WTC11 (cell line): ENCODE results near the gene LCAT. TPM values are rescaled to one million over a fixed set of nuclear protein-coding genes. Genes with fewer than 3 reads are reported as not detected.

Experiments used
- ATAC-seq: fragments of 200-7000 bp; cut with Tn5 transposase; 2 replicates; pipeline ENCODE4 v1.10.0; 2021; ENCODE audit warnings: mild to moderate bottlenecking, moderate library complexity
- CTCF ChIA-PET: fragments of 300-600 bp; sonication (Branson Sonifier 250); formaldehyde crosslinking; loops from one replicate; lab custom pipeline; 2021; ENCODE audit warnings: antibody characterized with exemption; lab: Charles Lee
- POLR2A ChIA-PET: fragments of 350-600 bp; sonication (Branson Sonifier 250); formaldehyde crosslinking; loops from one replicate; lab custom pipeline; 2021; ENCODE audit warnings: antibody characterized with exemption; lab: Charles Lee
- DNase-seq: peaks from one replicate; pipeline ENCODE4 v3.0.0; 2021; ENCODE audit warnings: low spot score
- H3K27ac Mint-ChIP-seq: 2 replicates; pipeline ENCODE4 v1.8.0; 2021; ENCODE audit warnings: mixed read lengths
- H3K27me3 Mint-ChIP-seq: 2 replicates; pipeline ENCODE4 v1.8.0; 2021; ENCODE audit warnings: low read depth, mild to moderate bottlenecking, moderate library complexity, mixed read lengths
- H3K36me3 Mint-ChIP-seq: 2 replicates; pipeline ENCODE4 v1.8.0; 2021; ENCODE audit warnings: mixed read lengths
- H3K4me1 Mint-ChIP-seq: 2 replicates; pipeline ENCODE4 v1.8.0; 2022; ENCODE audit warnings: mixed read lengths
- H3K4me3 Mint-ChIP-seq: 2 replicates; pipeline ENCODE4 v1.8.0; 2021; ENCODE audit warnings: mild to moderate bottlenecking, moderate library complexity, mixed read lengths
- H3K9me3 Mint-ChIP-seq: 2 replicates; pipeline ENCODE4 v1.8.0; 2021; ENCODE audit warnings: mixed read lengths
- ELF4 ChIP-seq: sonication (generic); formaldehyde crosslinking; IDR thresholded peaks from 2 replicates; pipeline ENCODE4 v1.8.1; 2022; ENCODE audit warnings: low read depth, mild to moderate bottlenecking, moderate library complexity, missing genetic modification reagents
- EMX1 ChIP-seq: fragments of 250-450 bp; sonication (Bioruptor Pico); IDR thresholded peaks from 2 replicates; pipeline ENCODE4 v1.8.0; 2021; ENCODE audit warnings: mild to moderate bottlenecking
- ETV6 ChIP-seq: sonication (generic); formaldehyde crosslinking; IDR thresholded peaks from 2 replicates; pipeline ENCODE4 v1.8.1; 2022; ENCODE audit warnings: mild to moderate bottlenecking, missing genetic modification reagents
- FOXJ3 ChIP-seq: sonication (generic); formaldehyde crosslinking; IDR thresholded peaks from 2 replicates; pipeline ENCODE4 v1.9.0; 2021; ENCODE audit warnings: missing genetic modification reagents, mild to moderate bottlenecking, borderline replicate concordance
- FOXK1 ChIP-seq: sonication (generic); formaldehyde crosslinking; IDR thresholded peaks from 2 replicates; pipeline ENCODE4 v1.8.0; 2022; ENCODE audit warnings: mild to moderate bottlenecking, moderate library complexity, missing genetic modification reagents
- IRF2 ChIP-seq: sonication (generic); formaldehyde crosslinking; IDR thresholded peaks from 2 replicates; pipeline ENCODE4 v1.8.0; 2022; ENCODE audit warnings: low read depth, missing genetic modification reagents, borderline replicate concordance
- NR3C1 ChIP-seq: sonication (generic); formaldehyde crosslinking; conservative IDR thresholded peaks from 2 replicates; pipeline ENCODE4 v1.8.1; 2023; ENCODE audit warnings: low read depth, mild to moderate bottlenecking, missing genetic modification reagents
- SMAD3 ChIP-seq: sonication (generic); formaldehyde crosslinking; IDR thresholded peaks from 2 replicates; pipeline ENCODE4 v1.8.0; 2022; ENCODE audit warnings: missing genetic modification reagents, mild to moderate bottlenecking, borderline replicate concordance
- TEAD4 ChIP-seq: sonication (generic); formaldehyde crosslinking; IDR thresholded peaks from 2 replicates; pipeline ENCODE4 v1.8.0; 2022; ENCODE audit warnings: mild to moderate bottlenecking, missing genetic modification reagents
- ZNF138 ChIP-seq: sonication (generic); formaldehyde crosslinking; conservative IDR thresholded peaks from 2 replicates; pipeline ENCODE4 v1.8.1; 2022; ENCODE audit warnings: mild to moderate bottlenecking, moderate library complexity, missing genetic modification reagents
- ZNF396 ChIP-seq: fragments of 250-450 bp; sonication (Bioruptor Pico); IDR thresholded peaks from 2 replicates; pipeline ENCODE4 v1.8.0; 2021; ENCODE audit warnings: mild to moderate bottlenecking, moderate library complexity, borderline replicate concordance
- total RNA-seq: library from RNA; stranded (reverse); gene quantifications from 3 replicates; pipeline ENCODE4 v1.2.3, GENCODE V29; 2021
- TF ChIP-seq, protein P1 (sequence below): sonication (generic); formaldehyde crosslinking; IDR thresholded peaks from 2 replicates; pipeline ENCODE4 v1.8.1; 2023; ENCODE audit warnings: mild to moderate bottlenecking, missing genetic modification reagents
- TF ChIP-seq, protein P2 (sequence below): sonication (generic); formaldehyde crosslinking; IDR thresholded peaks from 2 replicates; pipeline ENCODE4 v1.8.1; 2023; ENCODE audit warnings: mild to moderate bottlenecking, missing genetic modification reagents, moderate library complexity
- TF ChIP-seq, protein P3 (sequence below): fragments of 250-450 bp; sonication (Bioruptor Pico); IDR thresholded peaks from 2 replicates; pipeline ENCODE4 v1.9.0; 2021; ENCODE audit warnings: mild to moderate bottlenecking
- TF ChIP-seq, protein P4 (sequence below): fragments of 250-450 bp; sonication (Bioruptor Pico); IDR thresholded peaks from 2 replicates; pipeline ENCODE4 v1.9.0; 2021; ENCODE audit warnings: mild to moderate bottlenecking, borderline replicate concordance
- TF ChIP-seq, protein P5 (sequence below): sonication (generic); formaldehyde crosslinking; IDR thresholded peaks from 2 replicates; pipeline ENCODE4 v1.8.1; 2023; ENCODE audit warnings: mild to moderate bottlenecking, moderate library complexity, missing genetic modification reagents
- TF ChIP-seq, protein P6 (sequence below): fragments of 250-450 bp; sonication (Bioruptor Pico); IDR thresholded peaks from 2 replicates; pipeline ENCODE4 v2.1.2; 2022; ENCODE audit warnings: mild to moderate bottlenecking, moderate library complexity
- TF ChIP-seq, protein P7 (sequence below): fragments of 200-600 bp; IDR thresholded peaks from 2 replicates; pipeline ENCODE4 v1.8.0; 2022; ENCODE audit warnings: antibody characterized with exemption
- TF ChIP-seq, protein P8 (sequence below): sonication (generic); formaldehyde crosslinking; IDR thresholded peaks from 2 replicates; pipeline ENCODE4 v1.8.1; 2022; ENCODE audit warnings: missing genetic modification reagents, borderline replicate concordance

Gene LCAT
- total RNA-seq, 1 experiment from 2014 or later, result 38.3 TPM

DNA sequence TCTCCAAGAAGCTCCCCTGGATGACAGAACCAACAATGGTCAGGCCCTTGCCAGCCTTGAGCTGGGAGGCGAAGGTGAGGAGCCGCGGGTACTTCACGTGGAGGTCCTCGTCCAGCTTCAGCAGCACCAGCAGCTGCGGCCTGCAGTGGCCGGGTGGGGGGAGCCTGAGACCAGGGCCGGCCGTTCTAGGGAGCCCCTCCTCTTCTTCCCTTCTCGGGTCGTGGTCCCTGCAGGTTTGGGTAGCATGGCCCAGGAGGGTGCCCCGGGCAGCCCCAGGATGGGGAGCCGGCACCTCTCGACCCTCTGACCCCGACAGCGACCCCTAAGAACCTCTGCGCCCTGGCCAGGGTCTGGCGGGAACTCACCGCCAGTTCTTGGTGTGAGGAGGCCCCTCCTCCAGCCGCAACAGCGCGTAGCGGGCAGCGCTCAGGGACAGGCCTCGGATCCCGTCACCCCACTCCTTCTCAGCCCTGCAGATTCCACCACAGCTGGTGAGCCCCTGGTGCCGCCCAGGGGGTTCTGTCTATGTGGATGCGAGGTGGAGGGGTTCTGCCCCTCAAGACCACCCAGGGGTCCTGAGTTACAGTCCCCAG is 3.1 kb upstream of the LCAT start:
- Mint-ChIP-seq H3K4me1 (no peaks in the 10 kb centered on the region), H3K9me3 (no peaks in the 10 kb centered on the region), H3K27ac (no peak overlapping the region), H3K4me3 (no peak overlapping the region), H3K36me3 (peaks cover 29% of the 10 kb centered on the region), H3K27me3 (no peaks in the 10 kb centered on the region)
- POLR2A ChIA-PET, result no interaction called here
- DNase-seq, result no peak
- CTCF ChIA-PET, result interaction anchor here (0.9 to 1.2 kb wide), 3 partner anchors 11 to 63 kb away, joined by 4 to 7 read pairs (median 4); no protein-coding TSS in a partner anchor
- TF ChIP-seq, protein P1, sequence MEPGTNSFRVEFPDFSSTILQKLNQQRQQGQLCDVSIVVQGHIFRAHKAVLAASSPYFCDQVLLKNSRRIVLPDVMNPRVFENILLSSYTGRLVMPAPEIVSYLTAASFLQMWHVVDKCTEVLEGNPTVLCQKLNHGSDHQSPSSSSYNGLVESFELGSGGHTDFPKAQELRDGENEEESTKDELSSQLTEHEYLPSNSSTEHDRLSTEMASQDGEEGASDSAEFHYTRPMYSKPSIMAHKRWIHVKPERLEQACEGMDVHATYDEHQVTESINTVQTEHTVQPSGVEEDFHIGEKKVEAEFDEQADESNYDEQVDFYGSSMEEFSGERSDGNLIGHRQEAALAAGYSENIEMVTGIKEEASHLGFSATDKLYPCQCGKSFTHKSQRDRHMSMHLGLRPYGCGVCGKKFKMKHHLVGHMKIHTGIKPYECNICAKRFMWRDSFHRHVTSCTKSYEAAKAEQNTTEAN (CRISPR knock-in tag), result no peak
- TF ChIP-seq ELF4 (CRISPR knock-in tag) (no peak), IRF2 (CRISPR knock-in tag) (no peak), FOXJ3 (no peak)
- TF ChIP-seq, protein P2, sequence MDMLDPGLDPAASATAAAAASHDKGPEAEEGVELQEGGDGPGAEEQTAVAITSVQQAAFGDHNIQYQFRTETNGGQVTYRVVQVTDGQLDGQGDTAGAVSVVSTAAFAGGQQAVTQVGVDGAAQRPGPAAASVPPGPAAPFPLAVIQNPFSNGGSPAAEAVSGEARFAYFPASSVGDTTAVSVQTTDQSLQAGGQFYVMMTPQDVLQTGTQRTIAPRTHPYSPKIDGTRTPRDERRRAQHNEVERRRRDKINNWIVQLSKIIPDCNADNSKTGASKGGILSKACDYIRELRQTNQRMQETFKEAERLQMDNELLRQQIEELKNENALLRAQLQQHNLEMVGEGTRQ (CRISPR knock-in tag), result no peak
- TF ChIP-seq, protein P3, sequence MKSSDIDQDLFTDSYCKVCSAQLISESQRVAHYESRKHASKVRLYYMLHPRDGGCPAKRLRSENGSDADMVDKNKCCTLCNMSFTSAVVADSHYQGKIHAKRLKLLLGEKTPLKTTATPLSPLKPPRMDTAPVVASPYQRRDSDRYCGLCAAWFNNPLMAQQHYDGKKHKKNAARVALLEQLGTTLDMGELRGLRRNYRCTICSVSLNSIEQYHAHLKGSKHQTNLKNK, result no peak
- no peak for ATAC-seq

DNA sequence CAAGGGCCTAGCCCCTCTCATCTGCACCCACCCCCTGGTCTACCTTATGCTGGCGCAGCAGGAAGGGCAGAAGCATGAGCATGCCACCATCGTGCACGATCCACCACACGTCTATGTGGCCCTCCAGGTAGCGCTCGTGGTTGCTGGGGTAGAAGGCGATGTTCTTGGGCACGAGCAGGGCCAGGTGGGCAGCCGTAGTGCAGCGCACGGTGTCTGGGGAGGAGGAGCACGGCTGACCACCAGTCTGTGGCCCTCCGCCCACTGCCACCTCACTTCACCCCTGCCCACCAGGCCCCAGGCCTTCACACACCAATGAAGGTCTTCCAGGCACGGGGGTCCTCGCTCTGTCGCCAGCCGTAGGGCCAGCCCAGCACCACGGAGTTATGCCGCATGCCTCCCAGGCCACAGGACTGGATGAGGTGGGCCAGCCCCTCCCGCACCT is 2.2 kb upstream of the LCAT start:
- CTCF ChIA-PET, result interaction anchor here (0.9 to 1.2 kb wide), 3 partner anchors 10 to 62 kb away, joined by 4 to 7 read pairs (median 4); no protein-coding TSS in a partner anchor
- no peak overlapping the region for H3K4me3 Mint-ChIP-seq
- no peak overlapping the region for H3K27ac Mint-ChIP-seq
- 0 out of 2 replicates have a peak, but pooled peaks cover 4% of the 10 kb centered on the region for H3K4me1 Mint-ChIP-seq
- no peak for ATAC-seq
- H3K9me3 Mint-ChIP-seq, result no peaks in the 10 kb centered on the region
- DNase-seq, result no peak
- POLR2A ChIA-PET, result interaction anchor here (0.6 to 1.3 kb wide), 2 partner anchors 10 to 130 kb away, joined by 4 to 5 read pairs; partner anchors contain the start of gene PSMB10
- H3K27me3 Mint-ChIP-seq, result no peaks in the 10 kb centered on the region
- peaks cover 25% of the 10 kb centered on the region for H3K36me3 Mint-ChIP-seq
- no peak for TF ChIP-seq NR3C1 (CRISPR knock-in tag)
- TF ChIP-seq, protein P4, sequence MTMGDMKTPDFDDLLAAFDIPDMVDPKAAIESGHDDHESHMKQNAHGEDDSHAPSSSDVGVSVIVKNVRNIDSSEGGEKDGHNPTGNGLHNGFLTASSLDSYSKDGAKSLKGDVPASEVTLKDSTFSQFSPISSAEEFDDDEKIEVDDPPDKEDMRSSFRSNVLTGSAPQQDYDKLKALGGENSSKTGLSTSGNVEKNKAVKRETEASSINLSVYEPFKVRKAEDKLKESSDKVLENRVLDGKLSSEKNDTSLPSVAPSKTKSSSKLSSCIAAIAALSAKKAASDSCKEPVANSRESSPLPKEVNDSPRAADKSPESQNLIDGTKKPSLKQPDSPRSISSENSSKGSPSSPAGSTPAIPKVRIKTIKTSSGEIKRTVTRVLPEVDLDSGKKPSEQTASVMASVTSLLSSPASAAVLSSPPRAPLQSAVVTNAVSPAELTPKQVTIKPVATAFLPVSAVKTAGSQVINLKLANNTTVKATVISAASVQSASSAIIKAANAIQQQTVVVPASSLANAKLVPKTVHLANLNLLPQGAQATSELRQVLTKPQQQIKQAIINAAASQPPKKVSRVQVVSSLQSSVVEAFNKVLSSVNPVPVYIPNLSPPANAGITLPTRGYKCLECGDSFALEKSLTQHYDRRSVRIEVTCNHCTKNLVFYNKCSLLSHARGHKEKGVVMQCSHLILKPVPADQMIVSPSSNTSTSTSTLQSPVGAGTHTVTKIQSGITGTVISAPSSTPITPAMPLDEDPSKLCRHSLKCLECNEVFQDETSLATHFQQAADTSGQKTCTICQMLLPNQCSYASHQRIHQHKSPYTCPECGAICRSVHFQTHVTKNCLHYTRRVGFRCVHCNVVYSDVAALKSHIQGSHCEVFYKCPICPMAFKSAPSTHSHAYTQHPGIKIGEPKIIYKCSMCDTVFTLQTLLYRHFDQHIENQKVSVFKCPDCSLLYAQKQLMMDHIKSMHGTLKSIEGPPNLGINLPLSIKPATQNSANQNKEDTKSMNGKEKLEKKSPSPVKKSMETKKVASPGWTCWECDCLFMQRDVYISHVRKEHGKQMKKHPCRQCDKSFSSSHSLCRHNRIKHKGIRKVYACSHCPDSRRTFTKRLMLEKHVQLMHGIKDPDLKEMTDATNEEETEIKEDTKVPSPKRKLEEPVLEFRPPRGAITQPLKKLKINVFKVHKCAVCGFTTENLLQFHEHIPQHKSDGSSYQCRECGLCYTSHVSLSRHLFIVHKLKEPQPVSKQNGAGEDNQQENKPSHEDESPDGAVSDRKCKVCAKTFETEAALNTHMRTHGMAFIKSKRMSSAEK (CRISPR knock-in tag), result no peak
- no peak for TF ChIP-seq FOXK1 (CRISPR knock-in tag)
- TF ChIP-seq ZNF138, result no peak
- TF ChIP-seq, protein P5, sequence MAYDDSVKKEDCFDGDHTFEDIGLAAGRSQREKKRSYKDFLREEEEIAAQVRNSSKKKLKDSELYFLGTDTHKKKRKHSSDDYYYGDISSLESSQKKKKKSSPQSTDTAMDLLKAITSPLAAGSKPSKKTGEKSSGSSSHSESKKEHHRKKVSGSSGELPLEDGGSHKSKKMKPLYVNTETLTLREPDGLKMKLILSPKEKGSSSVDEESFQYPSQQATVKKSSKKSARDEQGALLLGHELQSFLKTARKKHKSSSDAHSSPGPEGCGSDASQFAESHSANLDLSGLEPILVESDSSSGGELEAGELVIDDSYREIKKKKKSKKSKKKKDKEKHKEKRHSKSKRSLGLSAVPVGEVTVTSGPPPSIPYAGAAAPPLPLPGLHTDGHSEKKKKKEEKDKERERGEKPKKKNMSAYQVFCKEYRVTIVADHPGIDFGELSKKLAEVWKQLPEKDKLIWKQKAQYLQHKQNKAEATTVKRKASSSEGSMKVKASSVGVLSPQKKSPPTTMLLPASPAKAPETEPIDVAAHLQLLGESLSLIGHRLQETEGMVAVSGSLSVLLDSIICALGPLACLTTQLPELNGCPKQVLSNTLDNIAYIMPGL (CRISPR knock-in tag), result no peak
- no peak for TF ChIP-seq TEAD4
- TF ChIP-seq ETV6 (CRISPR knock-in tag), result no peak
- TF ChIP-seq, protein P6, sequence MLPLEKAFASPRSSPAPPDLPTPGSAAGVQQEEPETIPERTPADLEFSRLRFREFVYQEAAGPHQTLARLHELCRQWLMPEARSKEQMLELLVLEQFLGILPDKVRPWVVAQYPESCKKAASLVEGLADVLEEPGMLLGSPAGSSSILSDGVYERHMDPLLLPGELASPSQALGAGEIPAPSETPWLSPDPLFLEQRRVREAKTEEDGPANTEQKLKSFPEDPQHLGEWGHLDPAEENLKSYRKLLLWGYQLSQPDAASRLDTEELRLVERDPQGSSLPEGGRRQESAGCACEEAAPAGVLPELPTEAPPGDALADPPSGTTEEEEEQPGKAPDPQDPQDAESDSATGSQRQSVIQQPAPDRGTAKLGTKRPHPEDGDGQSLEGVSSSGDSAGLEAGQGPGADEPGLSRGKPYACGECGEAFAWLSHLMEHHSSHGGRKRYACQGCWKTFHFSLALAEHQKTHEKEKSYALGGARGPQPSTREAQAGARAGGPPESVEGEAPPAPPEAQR (CRISPR knock-in tag), result no peak
- no peak for TF ChIP-seq ZNF396 (CRISPR knock-in tag)
- TF ChIP-seq SMAD3 (CRISPR knock-in tag), result no peak
- TF ChIP-seq, protein P7, sequence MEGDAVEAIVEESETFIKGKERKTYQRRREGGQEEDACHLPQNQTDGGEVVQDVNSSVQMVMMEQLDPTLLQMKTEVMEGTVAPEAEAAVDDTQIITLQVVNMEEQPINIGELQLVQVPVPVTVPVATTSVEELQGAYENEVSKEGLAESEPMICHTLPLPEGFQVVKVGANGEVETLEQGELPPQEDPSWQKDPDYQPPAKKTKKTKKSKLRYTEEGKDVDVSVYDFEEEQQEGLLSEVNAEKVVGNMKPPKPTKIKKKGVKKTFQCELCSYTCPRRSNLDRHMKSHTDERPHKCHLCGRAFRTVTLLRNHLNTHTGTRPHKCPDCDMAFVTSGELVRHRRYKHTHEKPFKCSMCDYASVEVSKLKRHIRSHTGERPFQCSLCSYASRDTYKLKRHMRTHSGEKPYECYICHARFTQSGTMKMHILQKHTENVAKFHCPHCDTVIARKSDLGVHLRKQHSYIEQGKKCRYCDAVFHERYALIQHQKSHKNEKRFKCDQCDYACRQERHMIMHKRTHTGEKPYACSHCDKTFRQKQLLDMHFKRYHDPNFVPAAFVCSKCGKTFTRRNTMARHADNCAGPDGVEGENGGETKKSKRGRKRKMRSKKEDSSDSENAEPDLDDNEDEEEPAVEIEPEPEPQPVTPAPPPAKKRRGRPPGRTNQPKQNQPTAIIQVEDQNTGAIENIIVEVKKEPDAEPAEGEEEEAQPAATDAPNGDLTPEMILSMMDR, result no peak
- TF ChIP-seq EMX1, result no peak
- TF ChIP-seq, protein P8, sequence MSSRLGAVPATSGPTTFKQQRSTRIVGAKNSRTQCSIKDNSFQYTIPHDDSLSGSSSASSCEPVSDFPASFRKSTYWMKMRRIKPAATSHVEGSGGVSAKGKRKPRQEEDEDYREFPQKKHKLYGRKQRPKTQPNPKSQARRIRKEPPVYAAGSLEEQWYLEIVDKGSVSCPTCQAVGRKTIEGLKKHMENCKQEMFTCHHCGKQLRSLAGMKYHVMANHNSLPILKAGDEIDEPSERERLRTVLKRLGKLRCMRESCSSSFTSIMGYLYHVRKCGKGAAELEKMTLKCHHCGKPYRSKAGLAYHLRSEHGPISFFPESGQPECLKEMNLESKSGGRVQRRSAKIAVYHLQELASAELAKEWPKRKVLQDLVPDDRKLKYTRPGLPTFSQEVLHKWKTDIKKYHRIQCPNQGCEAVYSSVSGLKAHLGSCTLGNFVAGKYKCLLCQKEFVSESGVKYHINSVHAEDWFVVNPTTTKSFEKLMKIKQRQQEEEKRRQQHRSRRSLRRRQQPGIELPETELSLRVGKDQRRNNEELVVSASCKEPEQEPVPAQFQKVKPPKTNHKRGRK, result no peak
